CD4-positive, alpha-beta T cell treated with Interleukin-17A for 1 hour (primary cell): ENCODE results near the gene ZNF775.

ENCODE experiments used
- DNase-seq: peaks from one replicate; pipeline ENCODE4 v3.0.0-alpha.2; 2020

The ZNF775 gene

GRCh38 chr7:150369748-150370501 is 9.2 kb upstream of the ZNF775 start:
- no peak for DNase-seq

GRCh38 chr7:150370612-150371071 is 8.5 kb upstream of the ZNF775 start:
- no peak for DNase-seq

- no peak for DNase-seq
These were observed 7.8 kb upstream of the ZNF775 start for GRCh38 chr7:150371131-150371995.

- DNase-seq: no peak
These were observed 7.2 kb upstream of the ZNF775 start for GRCh38 chr7:150371996-150372270.

GRCh38 chr7:150372271-150373048 is 6.7 kb upstream of the ZNF775 start:
- DNase-seq: no peak

GRCh38 chr7:150373049-150373801 is 5.9 kb upstream of the ZNF775 start:
- DNase-seq: no peak

GRCh38 chr7:150374026-150374425 is 5.1 kb upstream of the ZNF775 start:
- no peak for DNase-seq

- no peak for DNase-seq
These were observed 4.7 kb upstream of the ZNF775 start for GRCh38 chr7:150374472-150374871.

- DNase-seq: peak; percentile 37
These were observed 3.2 kb upstream of the ZNF775 start for GRCh38 chr7:150375662-150376521.

- no peak for DNase-seq
These were observed 2.6 kb upstream of the ZNF775 start for GRCh38 chr7:150376560-150376959.

- no peak for DNase-seq
These were observed 1.9 kb upstream of the ZNF775 start for GRCh38 chr7:150377196-150377595.

- no peak for DNase-seq
These were observed 1.5 kb upstream of the ZNF775 start for GRCh38 chr7:150377635-150378034.

- peak; percentile 62 for DNase-seq
These were observed 846 bp upstream of the ZNF775 start for GRCh38 chr7:150378115-150378852.

- DNase-seq: no peak
These were observed 580 bp downstream of the ZNF775 start for GRCh38 chr7:150379441-150380379.

- DNase-seq: no peak
These were observed 1.3 kb downstream of the ZNF775 start for GRCh38 chr7:150380463-150380862.

GRCh38 chr7:150381096-150381495 is 2.0 kb downstream of the ZNF775 start:
- no peak for DNase-seq

- no peak for DNase-seq
These were observed 2.6 kb downstream of the ZNF775 start for GRCh38 chr7:150381785-150382122.

- no peak for DNase-seq
These were observed 3.2 kb downstream of the ZNF775 start for GRCh38 chr7:150382123-150382843.

- DNase-seq: no peak
These were observed 3.7 kb downstream of the ZNF775 start for GRCh38 chr7:150382844-150383225.
